Hepatocyte (in vitro differentiated cells): ENCODE data around the gene RASGRP1.

Experiments used
- EZH2 ChIP-seq: fragments of 200-600 bp; sonication (generic); IDR thresholded peaks from 2 replicates; pipeline ENCODE4 v1.6.1; 2016; ENCODE audit warnings: antibody characterized with exemption, mild to moderate bottlenecking, borderline replicate concordance
- EZH2phosphoT487 ChIP-seq: fragments of 200-600 bp; sonication (generic); IDR thresholded peaks from one replicate; pipeline ENCODE4 v1.6.1; 2018; ENCODE audit warnings: antibody characterized with exemption, mild to moderate bottlenecking, low read depth, moderate library complexity; ENCODE audit not compliant: unreplicated experiment, severe bottlenecking
- TF ChIP-seq, protein P1 (sequence below): fragments of 200-600 bp; sonication (generic); IDR thresholded peaks from 2 replicates; pipeline ENCODE4 v1.5.1; 2016; ENCODE audit warnings: antibody characterized with exemption, mild to moderate bottlenecking; ENCODE audit not compliant: poor library complexity

DNA sequence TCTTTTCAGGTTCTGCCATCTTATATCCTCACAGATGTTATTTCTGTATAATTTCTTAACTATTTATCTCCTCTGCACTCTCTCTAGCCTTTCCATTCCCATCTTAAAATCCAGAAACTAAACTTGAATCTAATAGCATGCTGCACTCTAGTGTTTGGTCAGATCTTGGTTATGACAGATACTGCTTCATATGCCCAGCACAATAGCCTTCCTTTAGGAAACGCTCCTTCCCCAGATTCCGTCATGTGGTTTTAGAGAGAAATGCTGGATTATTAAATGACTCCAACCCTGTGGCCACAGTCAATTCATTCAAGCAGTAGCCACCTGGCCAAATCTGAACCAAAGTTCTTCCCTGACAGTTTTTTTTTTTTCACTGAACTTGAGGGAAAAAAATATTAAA lies 19.4 kb downstream of the RASGRP1 start:
- TF ChIP-seq, protein P1, sequence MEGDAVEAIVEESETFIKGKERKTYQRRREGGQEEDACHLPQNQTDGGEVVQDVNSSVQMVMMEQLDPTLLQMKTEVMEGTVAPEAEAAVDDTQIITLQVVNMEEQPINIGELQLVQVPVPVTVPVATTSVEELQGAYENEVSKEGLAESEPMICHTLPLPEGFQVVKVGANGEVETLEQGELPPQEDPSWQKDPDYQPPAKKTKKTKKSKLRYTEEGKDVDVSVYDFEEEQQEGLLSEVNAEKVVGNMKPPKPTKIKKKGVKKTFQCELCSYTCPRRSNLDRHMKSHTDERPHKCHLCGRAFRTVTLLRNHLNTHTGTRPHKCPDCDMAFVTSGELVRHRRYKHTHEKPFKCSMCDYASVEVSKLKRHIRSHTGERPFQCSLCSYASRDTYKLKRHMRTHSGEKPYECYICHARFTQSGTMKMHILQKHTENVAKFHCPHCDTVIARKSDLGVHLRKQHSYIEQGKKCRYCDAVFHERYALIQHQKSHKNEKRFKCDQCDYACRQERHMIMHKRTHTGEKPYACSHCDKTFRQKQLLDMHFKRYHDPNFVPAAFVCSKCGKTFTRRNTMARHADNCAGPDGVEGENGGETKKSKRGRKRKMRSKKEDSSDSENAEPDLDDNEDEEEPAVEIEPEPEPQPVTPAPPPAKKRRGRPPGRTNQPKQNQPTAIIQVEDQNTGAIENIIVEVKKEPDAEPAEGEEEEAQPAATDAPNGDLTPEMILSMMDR = no peak
- TF ChIP-seq EZH2 (no peak), EZH2phosphoT487 (no peak)
